ENCODE data around the gene ATP9A. TPM values are rescaled to one million over a fixed set of nuclear protein-coding genes. Genes with fewer than 3 reads are reported as not detected.

ATP9A gene
- total RNA-seq, 1 donor from 2014 or later = 22.1 TPM

GRCh38 chr20:51611625-51611890 lies 156.6 kb downstream of the ATP9A start:
- intact Hi-C loops (cut with micrococcal nuclease) = no loop called here
- no peak for DNase-seq (ENCODE audit: low spot score)
- Mint-ChIP-seq H3K27me3 (ENCODE audit: low read depth) (peaks cover 9% of the 10 kb centered on the region), H3K36me3 (ENCODE audit: low read depth) (no peaks in the 10 kb centered on the region), H3K4me1 (ENCODE audit: low read depth) (peaks cover 23% of the 10 kb centered on the region), H3K9me3 (no peaks in the 10 kb centered on the region), H3K4me3 (ENCODE audit: low read depth) (no peak overlapping the region), H3K27ac (no peak overlapping the region)

- Mint-ChIP-seq H3K4me3 (ENCODE audit: low read depth) (no peak overlapping the region), H3K36me3 (ENCODE audit: low read depth) (no peaks in the 10 kb centered on the region), H3K9me3 (no peaks in the 10 kb centered on the region), H3K27ac (no peak overlapping the region), H3K4me1 (ENCODE audit: low read depth) (peaks cover 23% of the 10 kb centered on the region), H3K27me3 (ENCODE audit: low read depth) (peaks cover 9% of the 10 kb centered on the region)
- intact Hi-C loops (cut with micrococcal nuclease) = no loop called here
- DNase-seq (ENCODE audit: low spot score) = no peak
Measured at GRCh38 chr20:51610761-51611624, 157.2 kb downstream of the ATP9A start.

DNA sequence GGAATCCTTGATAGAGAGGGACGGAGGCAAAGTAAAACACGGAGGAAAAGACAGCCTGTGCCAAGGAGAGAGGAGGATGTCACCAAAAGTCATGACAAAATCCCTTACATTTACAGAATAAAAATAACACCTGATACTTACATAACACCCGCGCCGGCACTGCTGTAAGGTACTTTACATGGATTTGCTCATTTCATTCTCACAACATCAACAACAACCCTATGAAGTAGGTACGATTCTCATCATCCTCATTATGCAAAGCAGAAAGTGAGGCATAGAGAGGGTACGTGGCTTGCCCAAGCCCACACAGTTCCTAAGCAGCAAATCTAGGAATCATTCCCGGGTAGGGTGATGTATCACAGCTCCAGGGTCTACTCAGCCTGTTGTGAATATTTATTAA lies 158.1 kb downstream of the ATP9A start:
- Mint-ChIP-seq H3K4me3 (ENCODE audit: low read depth) (no peak overlapping the region), H3K27ac (no peak overlapping the region), H3K4me1 (ENCODE audit: low read depth) (peaks cover 23% of the 10 kb centered on the region), H3K36me3 (ENCODE audit: low read depth) (peaks cover under 1% of the 10 kb centered on the region), H3K9me3 (no peaks in the 10 kb centered on the region), H3K27me3 (ENCODE audit: low read depth) (peaks cover 9% of the 10 kb centered on the region)
- intact Hi-C loops (cut with micrococcal nuclease) = no loop called here
- DNase-seq (ENCODE audit: low spot score) = no peak

GRCh38 chr20:51609251-51609650 lies 158.9 kb downstream of the ATP9A start:
- intact Hi-C loops (cut with micrococcal nuclease) = no loop called here

DNA sequence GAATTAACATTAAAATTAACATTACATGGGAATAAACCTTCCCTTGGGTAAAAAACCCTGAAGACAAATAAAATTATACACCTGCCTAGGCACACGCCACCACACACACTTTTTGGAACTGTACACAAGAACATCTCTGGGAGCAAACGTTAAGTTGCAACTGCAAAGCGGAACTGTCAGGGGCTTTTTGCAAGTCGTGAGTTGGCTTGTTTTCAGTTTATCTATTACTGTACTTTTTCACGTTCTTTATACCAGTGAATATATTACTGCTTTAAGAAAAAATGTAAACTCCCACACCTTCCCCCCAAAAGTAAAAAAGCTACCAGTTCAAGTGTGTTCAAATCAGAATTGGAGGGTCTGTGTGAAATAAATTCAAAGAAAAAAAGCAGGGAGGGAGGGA lies 160.1 kb downstream of the ATP9A start:
- intact Hi-C loops (cut with micrococcal nuclease) = no loop called here
- DNase-seq (ENCODE audit: low spot score) = no peak
- peaks cover 23% of the 10 kb centered on the region for H3K4me1 Mint-ChIP-seq (ENCODE audit: low read depth)
- H3K4me3 Mint-ChIP-seq (ENCODE audit: low read depth) = no peak overlapping the region
- H3K36me3 Mint-ChIP-seq (ENCODE audit: low read depth) = peaks cover 3% of the 10 kb centered on the region
- H3K27ac Mint-ChIP-seq = no peak overlapping the region
- no peaks in the 10 kb centered on the region for H3K9me3 Mint-ChIP-seq
- H3K27me3 Mint-ChIP-seq (ENCODE audit: low read depth) = peaks cover under 1% of the 10 kb centered on the region

More at GRCh38 chr20:51609251-51609650, 158.9 kb downstream of the ATP9A start:
- Mint-ChIP-seq H3K36me3 (ENCODE audit: low read depth) (peaks cover 3% of the 10 kb centered on the region), H3K4me1 (ENCODE audit: low read depth) (peaks cover 23% of the 10 kb centered on the region), H3K27me3 (ENCODE audit: low read depth) (peaks cover 7% of the 10 kb centered on the region), H3K4me3 (ENCODE audit: low read depth) (no peak overlapping the region), H3K9me3 (no peaks in the 10 kb centered on the region), H3K27ac (no peak overlapping the region)
- DNase-seq (ENCODE audit: low spot score) = no peak

DNA sequence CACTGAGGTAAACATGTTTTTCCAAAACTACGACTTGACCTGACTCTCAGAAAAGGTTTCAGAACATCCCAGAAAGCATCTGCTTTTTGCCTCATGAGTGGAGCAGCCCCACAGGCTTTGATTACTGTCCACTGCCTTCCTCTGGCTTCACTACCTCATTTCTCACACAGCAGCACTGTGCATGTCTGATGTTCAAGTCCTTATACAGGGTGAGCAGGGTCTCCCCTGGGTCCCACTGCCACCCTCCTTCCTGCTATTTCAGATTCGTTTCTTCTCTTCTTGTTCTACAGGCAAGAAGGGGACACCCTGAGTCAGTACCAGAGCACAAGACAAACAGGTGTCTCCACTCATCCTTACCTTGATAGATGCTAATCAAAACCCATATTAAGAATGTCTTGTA lies 161.0 kb downstream of the ATP9A start:
- peaks cover 3% of the 10 kb centered on the region for H3K36me3 Mint-ChIP-seq (ENCODE audit: low read depth)
- H3K4me3 Mint-ChIP-seq (ENCODE audit: low read depth) = no peak overlapping the region
- DNase-seq (ENCODE audit: low spot score) = no peak
- H3K27me3 Mint-ChIP-seq (ENCODE audit: low read depth) = no peaks in the 10 kb centered on the region
- peaks cover 23% of the 10 kb centered on the region for H3K4me1 Mint-ChIP-seq (ENCODE audit: low read depth)
- intact Hi-C loops (cut with micrococcal nuclease) = no loop called here
- H3K9me3 Mint-ChIP-seq = no peaks in the 10 kb centered on the region
- no peak overlapping the region for H3K27ac Mint-ChIP-seq

- no peaks in the 10 kb centered on the region for H3K27me3 Mint-ChIP-seq (ENCODE audit: low read depth)
- intact Hi-C loops (cut with micrococcal nuclease) = no loop called here
- peaks cover 25% of the 10 kb centered on the region for H3K4me1 Mint-ChIP-seq (ENCODE audit: low read depth)
- no peak overlapping the region for H3K27ac Mint-ChIP-seq
- H3K9me3 Mint-ChIP-seq = no peaks in the 10 kb centered on the region
- H3K36me3 Mint-ChIP-seq (ENCODE audit: low read depth) = peaks cover 3% of the 10 kb centered on the region
- no peak for DNase-seq (ENCODE audit: low spot score)
- no peak overlapping the region for H3K4me3 Mint-ChIP-seq (ENCODE audit: low read depth)
Measured at GRCh38 chr20:51604851-51605250, 163.3 kb downstream of the ATP9A start.

GRCh38 chr20:51602131-51602530 lies 166.1 kb downstream of the ATP9A start:
- Mint-ChIP-seq H3K4me1 (ENCODE audit: low read depth) (peaks cover 28% of the 10 kb centered on the region), H3K27me3 (ENCODE audit: low read depth) (no peaks in the 10 kb centered on the region), H3K9me3 (no peaks in the 10 kb centered on the region), H3K4me3 (ENCODE audit: low read depth) (no peak overlapping the region), H3K27ac (no peak overlapping the region), H3K36me3 (ENCODE audit: low read depth) (peaks cover 3% of the 10 kb centered on the region)
- no peak for DNase-seq (ENCODE audit: low spot score)
- intact Hi-C loops (cut with micrococcal nuclease) = no loop called here

DNA sequence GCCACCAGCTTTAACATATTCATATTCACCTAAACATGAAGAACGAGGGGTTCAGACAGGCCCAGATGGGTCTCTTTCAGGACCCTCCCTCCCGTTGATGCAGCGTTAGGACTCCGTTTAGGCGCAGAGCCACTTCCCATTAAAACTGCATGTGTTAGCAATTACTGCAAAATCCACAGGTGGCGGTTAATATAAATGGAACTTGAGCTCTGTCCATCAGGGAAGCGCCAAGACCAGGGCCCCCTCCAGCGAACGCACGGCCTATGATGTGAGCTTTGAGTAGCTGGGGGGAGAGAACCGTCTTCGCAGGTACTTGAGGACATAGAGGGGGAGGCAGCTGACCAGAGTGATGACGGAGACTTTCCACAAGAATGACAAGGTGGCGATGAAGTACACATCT lies 167.2 kb downstream of the ATP9A start:
- Mint-ChIP-seq H3K27me3 (ENCODE audit: low read depth) (no peaks in the 10 kb centered on the region), H3K36me3 (ENCODE audit: low read depth) (peaks cover 3% of the 10 kb centered on the region), H3K27ac (no peak overlapping the region), H3K9me3 (no peaks in the 10 kb centered on the region), H3K4me1 (ENCODE audit: low read depth) (peaks cover 36% of the 10 kb centered on the region), H3K4me3 (ENCODE audit: low read depth) (no peak overlapping the region)
- intact Hi-C loops (cut with micrococcal nuclease) = no loop called here
- no peak for DNase-seq (ENCODE audit: low spot score)

DNA sequence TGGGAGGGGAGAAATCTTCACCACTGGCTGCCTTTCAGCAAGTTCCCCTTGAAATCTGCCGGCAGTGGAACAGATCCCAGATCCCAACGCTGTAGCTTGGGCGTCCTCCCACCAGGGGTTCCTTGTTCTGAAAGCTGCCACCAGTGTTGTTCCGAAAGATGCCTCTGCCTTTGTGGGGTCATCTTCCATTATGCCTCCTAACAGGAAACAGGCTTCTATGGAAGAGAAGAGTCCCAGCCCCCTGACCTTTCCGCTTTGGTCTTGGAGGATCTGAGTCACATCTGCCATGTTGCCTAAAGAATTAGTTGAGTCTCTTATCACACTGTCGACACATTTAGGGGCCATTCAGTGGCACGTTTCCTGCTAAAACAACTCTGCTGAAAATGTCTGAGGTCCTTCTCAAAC lies 168.2 kb downstream of the ATP9A start:
- intact Hi-C loops (cut with micrococcal nuclease) = no loop called here
- H3K4me3 Mint-ChIP-seq (ENCODE audit: low read depth) = no peak overlapping the region

GRCh38 chr20:51598556-51598955 lies 169.6 kb downstream of the ATP9A start:
- Mint-ChIP-seq H3K27me3 (ENCODE audit: low read depth) (no peaks in the 10 kb centered on the region), H3K4me1 (ENCODE audit: low read depth) (peaks cover 53% of the 10 kb centered on the region)
- intact Hi-C loops (cut with micrococcal nuclease) = no loop called here

More for the DNA sequence above, 168.2 kb downstream of the ATP9A start:
- H3K9me3 Mint-ChIP-seq = no peaks in the 10 kb centered on the region
- peaks cover 40% of the 10 kb centered on the region for H3K4me1 Mint-ChIP-seq (ENCODE audit: low read depth)
- no peaks in the 10 kb centered on the region for H3K27me3 Mint-ChIP-seq (ENCODE audit: low read depth)
- H3K36me3 Mint-ChIP-seq (ENCODE audit: low read depth) = peaks cover 1% of the 10 kb centered on the region
- no peak overlapping the region for H3K27ac Mint-ChIP-seq
- no peak for DNase-seq (ENCODE audit: low spot score)

DNA sequence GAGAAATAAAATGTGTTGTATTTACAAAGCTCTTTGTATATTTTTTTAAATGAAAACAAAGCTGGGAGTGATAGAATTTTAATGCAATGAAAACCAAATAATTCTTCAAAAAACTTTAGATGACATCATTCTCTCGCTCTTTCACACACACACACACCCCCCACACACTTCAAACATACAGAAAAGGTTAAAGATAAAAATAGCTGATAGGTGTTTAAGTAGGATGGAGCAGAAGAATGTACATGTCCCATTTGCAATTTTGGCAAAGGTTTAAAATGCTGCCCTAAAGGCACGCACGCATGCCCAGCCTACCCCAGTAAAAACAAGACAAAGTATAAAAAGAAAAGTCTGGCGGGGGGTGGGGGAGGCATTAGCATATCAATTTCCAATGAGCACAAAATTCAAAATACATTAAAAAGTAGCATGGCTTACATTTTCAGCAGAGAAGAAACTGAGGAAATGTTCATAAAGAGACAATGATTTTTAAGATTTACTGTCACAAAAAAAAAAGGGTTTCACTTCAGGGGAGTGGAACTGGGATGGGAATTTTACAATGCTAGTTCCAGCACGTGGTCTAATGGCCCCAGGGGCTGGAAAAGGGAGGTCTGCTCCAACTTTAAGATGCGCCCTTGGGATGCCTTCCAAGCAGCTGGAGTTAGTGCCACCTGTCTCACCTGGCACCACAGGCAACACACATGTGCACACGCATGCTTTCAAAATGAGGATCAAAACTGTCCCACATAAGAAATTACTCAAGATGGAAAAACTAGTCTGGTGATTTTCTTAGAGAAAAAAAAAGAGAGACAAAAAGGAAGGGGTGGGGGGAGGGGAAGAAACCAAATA lies 170.6 kb downstream of the ATP9A start:
- DNase-seq (ENCODE audit: low spot score) = no peak
- H3K36me3 Mint-ChIP-seq (ENCODE audit: low read depth) = no peaks in the 10 kb centered on the region
- peaks cover 53% of the 10 kb centered on the region for H3K4me1 Mint-ChIP-seq (ENCODE audit: low read depth)
- H3K27ac Mint-ChIP-seq = no peak overlapping the region
- intact Hi-C loops (cut with micrococcal nuclease) = loop anchor here (2.0 kb wide), 1 partner anchor 117 kb away; no protein-coding TSS in a partner anchor
- H3K27me3 Mint-ChIP-seq (ENCODE audit: low read depth) = no peaks in the 10 kb centered on the region
- H3K4me3 Mint-ChIP-seq (ENCODE audit: low read depth) = no peak overlapping the region
- H3K9me3 Mint-ChIP-seq = no peaks in the 10 kb centered on the region

More at GRCh38 chr20:51598556-51598955, 169.6 kb downstream of the ATP9A start:
- no peaks in the 10 kb centered on the region for H3K36me3 Mint-ChIP-seq (ENCODE audit: low read depth)
- no peak overlapping the region for H3K27ac Mint-ChIP-seq
- DNase-seq (ENCODE audit: low spot score) = no peak
- H3K9me3 Mint-ChIP-seq = no peaks in the 10 kb centered on the region
- H3K4me3 Mint-ChIP-seq (ENCODE audit: low read depth) = no peak overlapping the region
